Measurements from ENCODE around the gene APBB1IP.
"Not testable (repeated sequence)": the region's sequence is repeated elsewhere in the genome, so short reads cannot be mapped to it uniquely, and the experiment has no call there.

APBB1IP gene

GRCh38 chr10:26437637-26438461, at the start of gene APBB1IP:
APBB1IP (plus strand) TSS chr10:26438341; CDS start chr10:26492327, 53,986 bp downstream.
- peak within 1 kb of the TSS; percentile 94 for H3K9ac ChIP-seq (ENCODE audit: low read length)
- H3K9me3 ChIP-seq (ENCODE audit: insufficient read depth, low read length) = no peaks in the 10 kb centered on the region
- H3K4me3 ChIP-seq (ENCODE audit: insufficient read depth, low read length, poor library complexity, severe bottlenecking) = peak within 1 kb of the TSS; percentile 68
- H3F3A ChIP-seq (ENCODE audit: insufficient read depth) = peaks cover 26% of the 10 kb centered on the region
- H3K36me3 ChIP-seq (ENCODE audit: low read length) = 0 out of 2 replicates have a peak, but pooled peaks cover 5% of the 10 kb centered on the region
- no peaks in the 10 kb centered on the region for H3K9me2 ChIP-seq (replicated peaks; ENCODE audit: insufficient read depth, low read length)
- H3K27ac ChIP-seq (ENCODE audit: low read depth, low read length) = peak within 1 kb of the TSS; percentile 99
- no peaks in the 10 kb centered on the region for H3K27me3 ChIP-seq (ENCODE audit: low read length)
- peak within 1 kb of the TSS; percentile 97 for H3K4me2 ChIP-seq (ENCODE audit: low read depth, low read length, poor library complexity, severe bottlenecking)
- H4K20me1 ChIP-seq (ENCODE audit: low read depth, low read length) = no peaks in the 10 kb centered on the region
- TF ChIP-seq EZH2phosphoT487 (conservative IDR thresholded peaks at IDR 0.05; ENCODE audit: low read length) = no peak
- TF ChIP-seq CTCF (IDR thresholded peaks at IDR 0.05; ENCODE audit: insufficient read depth, low read length, poor library complexity, severe bottlenecking) = no peak
- H2AFZ ChIP-seq (ENCODE audit: low read depth, low read length, severe bottlenecking) = peak within 1 kb of the TSS; percentile 39
- H3K79me2 ChIP-seq (ENCODE audit: insufficient read depth, low read length) = peaks cover 54% of the 10 kb centered on the region

- H4K20me1 ChIP-seq (ENCODE audit: low read depth, low read length) = no peaks in the 10 kb centered on the region
- no peaks in the 10 kb centered on the region for H3K36me3 ChIP-seq (ENCODE audit: low read length)
- H3K9ac ChIP-seq (ENCODE audit: low read length) = no peak overlapping the region
- no peaks in the 10 kb centered on the region for H3K79me2 ChIP-seq (ENCODE audit: insufficient read depth, low read length)
- H3K27ac ChIP-seq (ENCODE audit: low read depth, low read length) = no peak overlapping the region
- H3K9me3 ChIP-seq (ENCODE audit: insufficient read depth, low read length) = 0 out of 2 replicates have a peak, but pooled peaks cover 4% of the 10 kb centered on the region
- H2AFZ ChIP-seq (ENCODE audit: low read depth, low read length, severe bottlenecking) = no peak overlapping the region
- no peaks in the 10 kb centered on the region for H3F3A ChIP-seq (ENCODE audit: insufficient read depth)
- TF ChIP-seq EZH2phosphoT487 (conservative IDR thresholded peaks at IDR 0.05; ENCODE audit: low read length) (no peak), CTCF (IDR thresholded peaks at IDR 0.05; ENCODE audit: insufficient read depth, low read length, poor library complexity, severe bottlenecking) (no peak)
- no peaks in the 10 kb centered on the region for H3K9me2 ChIP-seq (replicated peaks; ENCODE audit: insufficient read depth, low read length)
- H3K27me3 ChIP-seq (ENCODE audit: low read length) = no peaks in the 10 kb centered on the region
- no peak overlapping the region for H3K4me3 ChIP-seq (ENCODE audit: insufficient read depth, low read length, poor library complexity, severe bottlenecking)
- H3K4me2 ChIP-seq (ENCODE audit: low read depth, low read length, poor library complexity, severe bottlenecking) = no peak overlapping the region
These were observed 48.6 kb upstream of the APBB1IP start for GRCh38 chr10:26389533-26389932.

DNA sequence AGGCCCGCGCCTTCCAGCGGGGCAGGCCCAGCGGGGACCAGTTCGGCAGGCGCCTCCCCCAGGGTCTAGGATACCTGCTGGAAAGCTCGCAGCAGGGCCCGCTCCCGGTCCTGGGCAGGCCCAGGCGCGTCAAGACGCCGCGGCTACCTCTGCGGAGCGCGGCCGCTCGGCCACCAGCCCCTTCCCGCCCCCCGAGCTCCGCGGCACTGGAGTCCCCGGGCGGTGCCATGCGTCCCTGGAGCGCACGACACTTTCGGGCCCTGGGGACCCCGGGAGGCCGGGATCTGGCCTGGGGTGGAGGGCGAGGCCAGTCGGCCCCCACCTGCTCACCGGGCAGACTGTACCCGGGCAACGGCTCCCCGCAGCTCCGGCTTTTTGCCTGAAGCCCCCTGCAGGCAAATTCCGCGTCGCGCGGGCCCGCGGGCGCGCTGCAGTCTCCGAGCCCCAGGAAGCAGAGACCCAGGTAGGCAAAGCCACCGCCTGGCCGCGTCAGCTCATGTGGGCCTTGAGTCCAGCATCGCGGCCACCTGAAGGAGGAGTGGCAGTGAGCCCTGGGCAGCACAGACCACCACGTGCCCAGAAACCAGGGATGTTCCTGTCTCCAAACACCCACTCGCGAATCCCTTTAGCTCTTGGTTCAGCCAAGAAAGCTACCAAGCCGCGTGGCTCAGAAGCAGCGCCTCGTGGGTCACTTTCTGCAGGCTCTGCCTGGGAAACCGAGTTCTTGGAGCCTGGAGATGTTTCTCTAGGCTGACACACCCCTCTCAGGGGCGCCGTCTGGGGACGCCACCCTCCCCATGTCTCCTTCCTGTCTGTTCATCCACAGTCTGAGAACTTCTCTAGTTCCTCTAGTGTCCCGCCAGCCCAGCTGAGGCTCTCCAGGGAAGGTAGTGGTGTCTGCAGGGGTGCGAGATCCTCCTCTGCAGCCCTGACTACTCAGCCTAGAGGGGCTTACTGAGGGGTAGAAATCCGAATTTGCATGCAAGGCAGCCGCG, 46.1 kb upstream of the APBB1IP start:
- Histone ChIP-seq H3F3A (ENCODE audit: insufficient read depth) (no peaks in the 10 kb centered on the region), H3K9ac (ENCODE audit: low read length) (no peak overlapping the region; the same call in 1 of the 2 replicates), H4K20me1 (ENCODE audit: low read depth, low read length) (no peaks in the 10 kb centered on the region), H2AFZ (ENCODE audit: low read depth, low read length, severe bottlenecking) (peak overlapping the region; percentile 21), H3K9me3 (ENCODE audit: insufficient read depth, low read length) (0 out of 2 replicates have a peak, but pooled peaks cover 4% of the 10 kb centered on the region), H3K4me2 (ENCODE audit: low read depth, low read length, poor library complexity, severe bottlenecking) (peak overlapping the region; percentile 29), H3K9me2 (replicated peaks; ENCODE audit: insufficient read depth, low read length) (no peaks in the 10 kb centered on the region), H3K79me2 (ENCODE audit: insufficient read depth, low read length) (no peaks in the 10 kb centered on the region), H3K4me3 (ENCODE audit: insufficient read depth, low read length, poor library complexity, severe bottlenecking) (no peak overlapping the region), H3K27ac (ENCODE audit: low read depth, low read length) (no peak overlapping the region), H3K27me3 (ENCODE audit: low read length) (no peaks in the 10 kb centered on the region), H3K36me3 (ENCODE audit: low read length) (no peaks in the 10 kb centered on the region)
- TF ChIP-seq EZH2phosphoT487 (conservative IDR thresholded peaks at IDR 0.05; ENCODE audit: low read length) = no peak
- TF ChIP-seq CTCF (IDR thresholded peaks at IDR 0.05; ENCODE audit: insufficient read depth, low read length, poor library complexity, severe bottlenecking) = no peak

DNA sequence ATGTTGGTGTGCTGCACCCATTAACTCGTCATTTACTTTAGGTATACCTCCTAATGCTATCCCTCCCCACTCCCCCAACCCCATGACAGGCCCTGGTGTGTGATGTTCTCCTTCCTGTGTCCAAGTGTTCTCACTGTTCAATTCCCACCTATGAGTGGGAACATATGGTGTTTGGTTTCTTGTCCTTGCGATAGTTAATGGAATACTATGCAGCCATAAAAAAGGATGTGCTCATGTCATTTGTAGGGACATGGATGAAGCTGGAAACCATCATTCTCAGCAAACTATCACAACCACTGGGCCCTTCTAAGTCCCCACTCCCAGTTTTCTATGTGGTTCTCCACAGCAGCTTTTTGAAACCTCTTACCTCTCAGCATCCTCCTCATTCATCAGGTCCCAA, 39.8 kb upstream of the APBB1IP start:
- H3K27me3 ChIP-seq (ENCODE audit: low read length); H3K4me2 ChIP-seq (ENCODE audit: low read depth, low read length, poor library complexity, severe bottlenecking); H3K9me2 ChIP-seq (replicated peaks; ENCODE audit: insufficient read depth, low read length); H3K9me3 ChIP-seq (ENCODE audit: insufficient read depth, low read length); H2AFZ ChIP-seq (ENCODE audit: low read depth, low read length, severe bottlenecking); H3K4me3 ChIP-seq (ENCODE audit: insufficient read depth, low read length, poor library complexity, severe bottlenecking); H4K20me1 ChIP-seq (ENCODE audit: low read depth, low read length); H3K27ac ChIP-seq (ENCODE audit: low read depth, low read length); H3F3A ChIP-seq (ENCODE audit: insufficient read depth); H3K9ac ChIP-seq (ENCODE audit: low read length); H3K79me2 ChIP-seq (ENCODE audit: insufficient read depth, low read length); H3K36me3 ChIP-seq (ENCODE audit: low read length): not testable (repeated sequence)
